22Rv1 (cell line): ENCODE data around the gene KLRK1.
"Not testable (repeated sequence)": the region's sequence is repeated elsewhere in the genome, so short reads cannot be mapped to it uniquely, and the experiment has no call there.

Experiments used
- ZFX ChIP-seq: fragments of 450-650 bp; IDR thresholded peaks from 2 replicates; pipeline ENCODE4 v1.6.1; 2017; ENCODE audit warnings: antibody characterized with exemption, borderline replicate concordance
- TF ChIP-seq, protein P1 (sequence below): fragments of 450-650 bp; IDR thresholded peaks from 2 replicates; pipeline ENCODE4 v1.5.1; 2017; ENCODE audit warnings: mild to moderate bottlenecking

DNA sequence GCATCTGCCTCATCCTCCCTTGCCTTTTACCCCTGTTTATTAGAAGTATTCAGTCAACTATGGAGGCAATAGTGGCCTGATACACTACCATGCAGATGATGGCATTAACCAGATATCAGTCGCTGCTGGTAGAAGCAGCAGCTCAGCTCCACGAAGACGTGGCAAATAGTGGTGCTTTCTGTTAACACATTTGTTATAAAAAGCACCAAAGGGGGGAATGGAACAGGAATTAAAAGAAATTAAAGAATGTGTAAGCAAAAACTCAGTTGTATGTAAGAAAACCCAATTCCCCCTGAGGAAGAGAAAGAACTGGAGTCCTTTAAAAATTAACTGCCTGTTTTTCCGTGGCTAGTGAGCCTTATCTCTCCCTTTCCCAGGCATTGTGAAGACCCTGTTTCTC is 22.1 kb downstream of the KLRK1 start:
- TF ChIP-seq, protein P1, sequence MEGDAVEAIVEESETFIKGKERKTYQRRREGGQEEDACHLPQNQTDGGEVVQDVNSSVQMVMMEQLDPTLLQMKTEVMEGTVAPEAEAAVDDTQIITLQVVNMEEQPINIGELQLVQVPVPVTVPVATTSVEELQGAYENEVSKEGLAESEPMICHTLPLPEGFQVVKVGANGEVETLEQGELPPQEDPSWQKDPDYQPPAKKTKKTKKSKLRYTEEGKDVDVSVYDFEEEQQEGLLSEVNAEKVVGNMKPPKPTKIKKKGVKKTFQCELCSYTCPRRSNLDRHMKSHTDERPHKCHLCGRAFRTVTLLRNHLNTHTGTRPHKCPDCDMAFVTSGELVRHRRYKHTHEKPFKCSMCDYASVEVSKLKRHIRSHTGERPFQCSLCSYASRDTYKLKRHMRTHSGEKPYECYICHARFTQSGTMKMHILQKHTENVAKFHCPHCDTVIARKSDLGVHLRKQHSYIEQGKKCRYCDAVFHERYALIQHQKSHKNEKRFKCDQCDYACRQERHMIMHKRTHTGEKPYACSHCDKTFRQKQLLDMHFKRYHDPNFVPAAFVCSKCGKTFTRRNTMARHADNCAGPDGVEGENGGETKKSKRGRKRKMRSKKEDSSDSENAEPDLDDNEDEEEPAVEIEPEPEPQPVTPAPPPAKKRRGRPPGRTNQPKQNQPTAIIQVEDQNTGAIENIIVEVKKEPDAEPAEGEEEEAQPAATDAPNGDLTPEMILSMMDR = not testable (repeated sequence)
- TF ChIP-seq ZFX = not testable (repeated sequence)
